Stimulated activated CD8-positive, alpha-beta memory T cell treated with anti-CD3 and anti-CD28 coated beads, Interleukin-2, amount 100 ng/mL, for 1 hour (primary cell): ENCODE results near the gene HLA-DMB.

Experiments used
- DNase-seq, 2 donors: peaks; one replicate each; pipeline ENCODE4 v3.0.0-alpha.2; 2020; ENCODE audit warnings: low read depth in 2 of 2

Gene HLA-DMB

GRCh38 chr6:32940656-32941213 is at the start of gene HLA-DMB:
Gene HLA-DMB, minus strand, starts transcription at chr6:32941028. Its CDS starts 221 bp downstream, at chr6:32940807.
- no peak for DNase-seq

GRCh38 chr6:32989368-32989767 is 48.5 kb upstream of the HLA-DMB start:
- no peak for DNase-seq

GRCh38 chr6:32984622-32985389 is 44.0 kb upstream of the HLA-DMB start:
- peak; percentile 80 to 84 for DNase-seq

- no peak for DNase-seq
Measured at GRCh38 chr6:32983964-32984621, 43.3 kb upstream of the HLA-DMB start.

GRCh38 chr6:32983493-32983848 is 42.6 kb upstream of the HLA-DMB start:
- DNase-seq = no peak

GRCh38 chr6:32982702-32983492 is 42.1 kb upstream of the HLA-DMB start:
- DNase-seq = no peak

- DNase-seq = no peak
Measured at GRCh38 chr6:32982084-32982701, 41.4 kb upstream of the HLA-DMB start.

GRCh38 chr6:32980488-32981038 is 39.7 kb upstream of the HLA-DMB start:
- no peak for DNase-seq

- DNase-seq = no peak
Measured at GRCh38 chr6:32979720-32980487, 39.1 kb upstream of the HLA-DMB start.

- DNase-seq = no peak
Measured at GRCh38 chr6:32977953-32978324, 37.1 kb upstream of the HLA-DMB start.

GRCh38 chr6:32977272-32977952 is 36.6 kb upstream of the HLA-DMB start:
- DNase-seq = no peak

GRCh38 chr6:32976334-32977069 is 35.7 kb upstream of the HLA-DMB start:
- no peak for DNase-seq

- no peak for DNase-seq
Measured at GRCh38 chr6:32975886-32976285, 35.1 kb upstream of the HLA-DMB start.

- DNase-seq = no peak
Measured at GRCh38 chr6:32974541-32975308, 33.9 kb upstream of the HLA-DMB start.

GRCh38 chr6:32974016-32974333 is 33.1 kb upstream of the HLA-DMB start:
- DNase-seq = no peak

- DNase-seq = peak; percentile 18 to 45
Measured at GRCh38 chr6:32973144-32974015, 32.6 kb upstream of the HLA-DMB start.

GRCh38 chr6:32972353-32973143 is 31.7 kb upstream of the HLA-DMB start:
- peak; percentile 35 to 37 for DNase-seq
